Mesenchymal stem cell (in vitro differentiated cells and primary cell): ENCODE data around the gene MINK1.
A peak's percentile ranks its signal among the peaks of the same experiment; 100 is the strongest.

Experiments
- DNase-seq: peaks from one replicate; pipeline ENCODE4 v3.0.0-alpha.2; 2013
- H2AFZ ChIP-seq: one replicate; pipeline ENCODE4 v1.6.1; 2013; ENCODE audit warnings: low read depth, mild to moderate bottlenecking, control low read depth, inconsistent platforms, low read length, moderate library complexity
- H2AK5ac ChIP-seq: 2 replicates; pipeline ENCODE4 v1.6.1; 2013; ENCODE audit warnings: low read length, moderate library complexity, mild to moderate bottlenecking, inconsistent platforms; ENCODE audit not compliant: severe bottlenecking
- H2BK120ac ChIP-seq: one replicate; pipeline ENCODE4 v1.6.1; 2013; ENCODE audit warnings: low read depth, mild to moderate bottlenecking, inconsistent platforms, low read length, moderate library complexity
- H2BK12ac ChIP-seq, 2 experiments: one replicate each; pipeline ENCODE4 v1.6.1; 2013; ENCODE audit warnings: inconsistent platforms in 2 of 2, low read length in 2 of 2, mild to moderate bottlenecking in 2 of 2, moderate library complexity in 2 of 2, control low read depth in 1 of 2
- H2BK15ac ChIP-seq: one replicate; pipeline ENCODE4 v1.6.1; 2013; ENCODE audit warnings: mild to moderate bottlenecking, low read depth, inconsistent platforms; ENCODE audit not compliant: poor library complexity, severe bottlenecking
- H2BK5ac ChIP-seq: 2 replicates; pipeline ENCODE4 v1.6.1; 2013; ENCODE audit warnings: low read depth, mild to moderate bottlenecking, low read length, control low read depth, inconsistent platforms; ENCODE audit not compliant: poor library complexity, severe bottlenecking
- H3K14ac ChIP-seq, 2 experiments: one replicate each; pipeline ENCODE4 v1.6.1; 2013; ENCODE audit warnings: inconsistent platforms in 2 of 2, low read length in 2 of 2, control low read depth in 1 of 2, mild to moderate bottlenecking in 1 of 2, moderate library complexity in 1 of 2
- H3K18ac ChIP-seq, 2 experiments: one replicate each; pipeline ENCODE4 v1.6.1; 2013; ENCODE audit warnings: inconsistent platforms in 2 of 2, low read length in 2 of 2, control low read depth in 1 of 2, low read depth in 1 of 2, mild to moderate bottlenecking in 1 of 2
- H3K23ac ChIP-seq, 2 experiments: one replicate each; pipeline ENCODE4 v1.6.1; 2013; ENCODE audit warnings: inconsistent platforms in 2 of 2, low read length in 2 of 2, mild to moderate bottlenecking in 2 of 2, moderate library complexity in 2 of 2, control low read depth in 1 of 2
- H3K27ac ChIP-seq: 2 replicates; pipeline ENCODE4 v1.5.1; 2013; ENCODE audit warnings: mild to moderate bottlenecking, moderate library complexity, low read length, control low read depth, inconsistent platforms; ENCODE audit not compliant: poor library complexity, severe bottlenecking
- H3K27me3 ChIP-seq, 2 experiments: 2 replicates each; pipeline versions ENCODE4 v1.6.1 to v1.7.0; 2013; ENCODE audit warnings: low read length in 2 of 2, mild to moderate bottlenecking in 2 of 2, moderate library complexity in 2 of 2, control low read depth in 1 of 2, inconsistent platforms in 1 of 2; ENCODE audit not compliant: control insufficient read depth in 1 of 2, insufficient read depth in 1 of 2
- H3K36me3 ChIP-seq, 2 experiments: 2 replicates each; pipeline versions ENCODE4 v1.6.1 to v1.7.0; 2013; ENCODE audit warnings: low read length in 2 of 2, control low read depth in 1 of 2, inconsistent platforms in 1 of 2, low read depth in 1 of 2, mild to moderate bottlenecking in 1 of 2; ENCODE audit not compliant: insufficient read depth in 2 of 2, control insufficient read depth in 1 of 2
- H3K4ac ChIP-seq, 2 experiments: one replicate each; pipeline ENCODE4 v1.6.1; 2013; ENCODE audit warnings: inconsistent platforms in 2 of 2, low read length in 2 of 2, mild to moderate bottlenecking in 2 of 2, moderate library complexity in 2 of 2, control low read depth in 1 of 2, low read depth in 1 of 2
- H3K4me1 ChIP-seq: 2 replicates; pipeline ENCODE4 v1.6.1; 2013; ENCODE audit warnings: low read depth, low read length, control low read depth; ENCODE audit not compliant: control insufficient read depth, insufficient read depth
- H3K4me2 ChIP-seq: 2 replicates; pipeline ENCODE4 v1.6.1; 2013; ENCODE audit warnings: low read length, mild to moderate bottlenecking, inconsistent platforms; ENCODE audit not compliant: poor library complexity, severe bottlenecking
- H3K4me3 ChIP-seq, 2 experiments: 2 replicates each; pipeline versions ENCODE4 v1.5.1 to v1.7.0; 2013; ENCODE audit warnings: low read length in 2 of 2, mild to moderate bottlenecking in 2 of 2, control low read depth in 1 of 2, low read depth in 1 of 2; ENCODE audit not compliant: insufficient read depth in 1 of 2
- H3K79me1 ChIP-seq: replicated peaks from 2 replicates; pipeline ENCODE4 v1.6.1; 2013; ENCODE audit warnings: mild to moderate bottlenecking, control low read depth, low read length, inconsistent platforms; ENCODE audit not compliant: poor library complexity, severe bottlenecking
- H3K9ac ChIP-seq: 2 replicates; pipeline ENCODE4 v1.7.0; 2013; ENCODE audit warnings: mild to moderate bottlenecking, low read length, moderate library complexity
- H3K9me3 ChIP-seq: 2 replicates; pipeline ENCODE4 v1.7.0; 2013; ENCODE audit warnings: mild to moderate bottlenecking, low read length; ENCODE audit not compliant: control insufficient read depth
- H4K8ac ChIP-seq: one replicate; pipeline ENCODE4 v1.6.1; 2013; ENCODE audit warnings: inconsistent platforms, mild to moderate bottlenecking, low read length, moderate library complexity
- H4K91ac ChIP-seq: one replicate; pipeline ENCODE4 v1.6.1; 2013; ENCODE audit warnings: mild to moderate bottlenecking, low read length, inconsistent platforms
- WGBS: methylation state at CpG from one replicate; pipeline ENCODE4 v1.1.7; 2013; ENCODE audit warnings: mixed read lengths; 5-methylcytosine and 5-hydroxymethylcytosine counted together

Gene MINK1

DNA sequence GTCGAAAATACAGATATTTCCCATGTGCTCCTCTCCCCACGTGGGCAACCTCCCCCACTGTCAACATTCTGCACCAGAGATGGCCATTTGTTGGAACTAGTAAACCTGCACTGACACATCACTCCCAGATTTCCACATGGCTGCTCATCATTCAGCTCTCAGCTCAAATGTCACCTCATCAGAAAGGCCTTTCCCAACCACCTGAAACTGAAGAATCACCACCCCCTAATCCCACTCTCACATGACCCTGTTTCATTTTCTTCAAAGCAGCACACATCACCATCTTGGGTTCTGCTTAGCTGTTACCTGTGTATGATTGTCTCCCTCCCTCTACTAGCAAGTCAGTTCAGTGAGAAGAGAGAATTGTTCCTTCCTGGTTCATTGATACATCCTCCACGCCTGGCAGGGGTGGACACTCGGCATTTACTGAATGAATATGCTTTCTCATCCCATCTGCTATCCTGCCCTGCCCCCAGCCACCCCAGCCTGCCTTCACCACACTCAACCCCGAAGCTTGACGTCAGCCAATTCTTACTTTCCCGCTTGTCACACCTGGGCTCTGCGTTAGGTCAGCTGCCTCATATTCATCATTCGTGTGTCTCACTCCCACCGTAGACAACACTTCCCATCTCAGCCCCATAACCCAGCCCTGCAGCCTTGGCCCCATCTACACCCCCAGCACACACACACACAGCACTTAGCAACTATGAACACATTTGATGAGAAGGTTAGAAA lies 32.5 kb upstream of the MINK1 start:
- Histone ChIP-seq H3K27me3 (no peaks in the 10 kb centered on the region), H3K18ac (no peak overlapping the region), H3K4me3 (no peak overlapping the region), H3K14ac (no peak overlapping the region), H3K4ac (no peak overlapping the region), H3K36me3 (peaks cover 26 to 31% of the 10 kb centered on the region in 2 experiments), H3K9me3 (no peaks in the 10 kb centered on the region), H3K9ac (no peak overlapping the region), H3K4me1 (peaks cover 8% of the 10 kb centered on the region), H4K91ac (no peak overlapping the region), H2AK5ac (no peak overlapping the region), H2AFZ (no peak overlapping the region), H2BK12ac (no peak overlapping the region), H2BK15ac (no peak overlapping the region), H4K8ac (no peak overlapping the region), H2BK120ac (no peak overlapping the region), H3K27ac (no peak overlapping the region), H3K79me1 (peaks cover 19% of the 10 kb centered on the region), H2BK5ac (no peak overlapping the region), H3K4me2 (no peak overlapping the region), H3K23ac (no peak overlapping the region)
- DNase-seq: no peak
- 68% methylated on average over 10 of the region's 10 CpGs for WGBS

DNA sequence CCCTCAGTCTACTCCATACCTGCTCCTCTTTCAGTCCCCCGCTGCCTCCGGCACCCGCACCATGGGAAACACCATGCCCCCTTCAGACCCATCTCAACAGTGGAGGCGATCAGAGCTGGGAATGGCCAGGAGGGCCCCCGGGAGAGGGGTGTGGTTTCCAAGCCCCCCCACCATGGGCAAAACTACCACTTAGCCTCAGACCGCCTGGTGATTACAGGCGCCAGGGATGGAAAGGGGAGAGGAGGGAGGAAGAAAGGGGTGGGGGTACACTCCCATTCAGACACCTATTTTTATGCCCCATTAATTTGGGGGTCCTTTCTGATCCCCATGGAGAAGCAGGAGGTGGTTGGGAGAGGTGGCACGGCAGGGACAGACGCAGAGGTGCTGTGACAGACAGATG lies 30.9 kb upstream of the MINK1 start, which contains the start of gene C17orf114:
C17orf114 (minus strand) TSS at position 101 of the 400 bp plus-strand sequence.
- no peak within 1 kb of the TSS for H2BK12ac ChIP-seq
- peaks cover 2% of the 10 kb centered on the region for H3K4me1 ChIP-seq
- H3K18ac ChIP-seq: no peak within 1 kb of the TSS
- H3K23ac ChIP-seq: no peak within 1 kb of the TSS
- no peak within 1 kb of the TSS for H4K91ac ChIP-seq
- no peak within 1 kb of the TSS for H3K4ac ChIP-seq
- peaks cover 24 to 28% of the 10 kb centered on the region in 2 experiments for H3K36me3 ChIP-seq
- no peaks in the 10 kb centered on the region for H3K9me3 ChIP-seq
- no peak within 1 kb of the TSS for H2BK120ac ChIP-seq
- WGBS: 96% methylated on average over 5 of the region's 9 CpGs
- H3K79me1 ChIP-seq: peaks cover 22% of the 10 kb centered on the region
- H4K8ac ChIP-seq: no peak within 1 kb of the TSS
- no peak within 1 kb of the TSS for H3K4me2 ChIP-seq
- no peak within 1 kb of the TSS for H2AK5ac ChIP-seq
- no peak within 1 kb of the TSS for H2BK5ac ChIP-seq
- no peak within 1 kb of the TSS for H2AFZ ChIP-seq
- H3K14ac ChIP-seq: no peak within 1 kb of the TSS
- H3K27me3 ChIP-seq: no peaks in the 10 kb centered on the region
- no peak within 1 kb of the TSS for H2BK15ac ChIP-seq
- no peak within 1 kb of the TSS for H3K27ac ChIP-seq
- H3K9ac ChIP-seq: no peak within 1 kb of the TSS
- no peak within 1 kb of the TSS for H3K4me3 ChIP-seq
- DNase-seq: no peak

- H3K36me3 ChIP-seq: peaks cover 22 to 23% of the 10 kb centered on the region in 2 experiments
- H3K27me3 ChIP-seq: no peaks in the 10 kb centered on the region
- H3K4me1 ChIP-seq: peaks cover 8% of the 10 kb centered on the region
- H4K8ac ChIP-seq: peak overlapping the region; percentile 37
- H3K9me3 ChIP-seq: no peaks in the 10 kb centered on the region
- H3K27ac ChIP-seq: no peak overlapping the region
- H3K79me1 ChIP-seq: peaks cover 29% of the 10 kb centered on the region
- no peak overlapping the region for H3K23ac ChIP-seq
- peak overlapping the region; percentile 83 to 86 for H3K4me3 ChIP-seq
- H3K4me2 ChIP-seq: peak overlapping the region; percentile 74
- peak overlapping the region; percentile 86 for H3K9ac ChIP-seq
- no peak overlapping the region for H2AK5ac ChIP-seq
- H3K14ac ChIP-seq: peak overlapping the region in 1 of 2 experiments; percentile 2
- no peak overlapping the region for H2BK120ac ChIP-seq
- no peak overlapping the region for H2BK5ac ChIP-seq
- no peak overlapping the region for H4K91ac ChIP-seq
- H3K4ac ChIP-seq: no peak overlapping the region
- 0% methylated on average over 10 of the region's 16 CpGs for WGBS
- peak overlapping the region; percentile 37 for H3K18ac ChIP-seq
- H2AFZ ChIP-seq: peak overlapping the region; percentile 76
- peak; percentile 9 for DNase-seq
- H2BK12ac ChIP-seq: no peak overlapping the region
- no peak overlapping the region for H2BK15ac ChIP-seq
Measured at GRCh38 chr17:4806456-4806776, 26.7 kb upstream of the MINK1 start.

GRCh38 chr17:4806777-4807604 lies 26.1 kb upstream of the MINK1 start, which contains the start of gene PLD2:
Gene PLD2 (plus strand): TSS chr17:4807152. CDS start chr17:4807773, 621 bp downstream.
- no peak within 1 kb of the TSS for H2BK5ac ChIP-seq
- DNase-seq: peak; percentile 83
- peaks cover 25 to 27% of the 10 kb centered on the region in 2 experiments for H3K36me3 ChIP-seq
- H4K91ac ChIP-seq: no peak within 1 kb of the TSS
- peak within 1 kb of the TSS; percentile 86 for H3K9ac ChIP-seq
- H4K8ac ChIP-seq: peak within 1 kb of the TSS; percentile 61
- no peak within 1 kb of the TSS for H2BK12ac ChIP-seq
- H3K18ac ChIP-seq: peak within 1 kb of the TSS; percentile 49 to 91
- H3K79me1 ChIP-seq: peaks cover 29% of the 10 kb centered on the region
- H3K4ac ChIP-seq: peak within 1 kb of the TSS in 1 of 2 experiments; percentile 73
- 2% methylated on average over 50 of the region's 106 CpGs for WGBS
- H3K4me3 ChIP-seq: peak within 1 kb of the TSS; percentile 83 to 86
- peak within 1 kb of the TSS; percentile 74 to 84 for H3K14ac ChIP-seq
- peak within 1 kb of the TSS; percentile 85 for H2BK120ac ChIP-seq
- H3K4me1 ChIP-seq: peaks cover 8% of the 10 kb centered on the region
- no peaks in the 10 kb centered on the region for H3K9me3 ChIP-seq
- H2AFZ ChIP-seq: peak within 1 kb of the TSS; percentile 83
- H2BK15ac ChIP-seq: no peak within 1 kb of the TSS
- no peaks in the 10 kb centered on the region for H3K27me3 ChIP-seq
- H3K4me2 ChIP-seq: peak within 1 kb of the TSS; percentile 80
- no peak within 1 kb of the TSS for H2AK5ac ChIP-seq
- no peak within 1 kb of the TSS for H3K27ac ChIP-seq
- H3K23ac ChIP-seq: peak within 1 kb of the TSS in 1 of 2 experiments; percentile 42
